NB4 (cell line): ENCODE data around the gene METTL25.

ENCODE experiments used
- TF ChIP-seq, protein P1 (sequence below): IDR thresholded peaks from one replicate; pipeline ENCODE4 v1.5.1; 2012; ENCODE audit warnings: low read depth, low read length
- TF ChIP-seq, protein P2 (sequence below): IDR thresholded peaks from 2 replicates; pipeline ENCODE4 v1.6.1; 2011; ENCODE audit warnings: low read depth, low read length

DNA sequence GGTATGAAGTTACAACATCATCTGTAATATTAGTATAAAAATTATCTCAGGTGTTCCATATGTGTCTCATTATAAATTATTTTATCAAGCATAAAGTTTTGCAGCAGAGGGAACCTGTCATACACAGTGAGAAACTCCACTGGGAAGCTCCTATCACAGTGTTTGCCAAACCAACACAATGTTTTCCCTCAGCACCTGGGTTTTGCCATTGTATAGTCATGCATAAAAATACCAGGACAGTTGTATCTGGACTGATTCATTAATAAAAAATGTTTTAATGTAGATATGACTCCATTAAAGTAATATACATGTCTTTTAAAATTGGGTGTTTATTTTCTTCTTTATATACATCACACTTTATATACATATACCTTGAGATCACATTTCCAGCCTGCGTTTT, 56.6 kb downstream of the METTL25 start:
- TF ChIP-seq, protein P1, sequence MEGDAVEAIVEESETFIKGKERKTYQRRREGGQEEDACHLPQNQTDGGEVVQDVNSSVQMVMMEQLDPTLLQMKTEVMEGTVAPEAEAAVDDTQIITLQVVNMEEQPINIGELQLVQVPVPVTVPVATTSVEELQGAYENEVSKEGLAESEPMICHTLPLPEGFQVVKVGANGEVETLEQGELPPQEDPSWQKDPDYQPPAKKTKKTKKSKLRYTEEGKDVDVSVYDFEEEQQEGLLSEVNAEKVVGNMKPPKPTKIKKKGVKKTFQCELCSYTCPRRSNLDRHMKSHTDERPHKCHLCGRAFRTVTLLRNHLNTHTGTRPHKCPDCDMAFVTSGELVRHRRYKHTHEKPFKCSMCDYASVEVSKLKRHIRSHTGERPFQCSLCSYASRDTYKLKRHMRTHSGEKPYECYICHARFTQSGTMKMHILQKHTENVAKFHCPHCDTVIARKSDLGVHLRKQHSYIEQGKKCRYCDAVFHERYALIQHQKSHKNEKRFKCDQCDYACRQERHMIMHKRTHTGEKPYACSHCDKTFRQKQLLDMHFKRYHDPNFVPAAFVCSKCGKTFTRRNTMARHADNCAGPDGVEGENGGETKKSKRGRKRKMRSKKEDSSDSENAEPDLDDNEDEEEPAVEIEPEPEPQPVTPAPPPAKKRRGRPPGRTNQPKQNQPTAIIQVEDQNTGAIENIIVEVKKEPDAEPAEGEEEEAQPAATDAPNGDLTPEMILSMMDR, result no peak
- TF ChIP-seq, protein P2, sequence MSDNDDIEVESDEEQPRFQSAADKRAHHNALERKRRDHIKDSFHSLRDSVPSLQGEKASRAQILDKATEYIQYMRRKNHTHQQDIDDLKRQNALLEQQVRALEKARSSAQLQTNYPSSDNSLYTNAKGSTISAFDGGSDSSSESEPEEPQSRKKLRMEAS, result no peak
